Heart left ventricle (tissue), 16 donors: ENCODE measurements around the gene MRPL1. TPM values are rescaled to one million over a fixed set of nuclear protein-coding genes. Genes with fewer than 3 reads are reported as not detected.

Source experiments
- ATAC-seq, 4 donors: fragments of 200-7000 bp; cut with Tn5 transposase; one replicate each; pipeline ENCODE4 v1.9.1; 2020 to 2022; ENCODE audit warnings: moderate library complexity in 4 of 4, mild to moderate bottlenecking in 3 of 4, moderate number of reproducible peaks in 1 of 4
- DNase-seq, 5 donors: peaks; one replicate each; pipeline ENCODE4 v3.0.0-alpha.2; 2020
- H3K27ac ChIP-seq, 12 donors: fragments of 200-600 bp; sonication (generic) in 4 of 12; one replicate each; pipeline versions ENCODE4 v1.5.0 to v1.8.0; 2016 to 2022; ENCODE audit warnings: mild to moderate bottlenecking in 2 of 12
- H3K27me3 ChIP-seq, 9 donors: fragments of 200-600 bp; sonication (generic) in 2 of 9; one replicate each; pipeline versions ENCODE4 v1.5.1 to v1.8.0; 2016 to 2022; ENCODE audit warnings: mild to moderate bottlenecking in 3 of 9
- H3K36me3 ChIP-seq, 9 donors: fragments of 200-600 bp; sonication (generic) in 2 of 9; one replicate each; pipeline versions ENCODE4 v1.5.0 to v1.8.0; 2018 to 2022; ENCODE audit warnings: mild to moderate bottlenecking in 2 of 9
- H3K4me1 ChIP-seq, 12 donors: fragments of 200-600 bp; sonication (generic) in 4 of 12; one replicate each; pipeline versions ENCODE4 v1.5.0 to v1.8.0; 2016 to 2022; ENCODE audit warnings: mild to moderate bottlenecking in 3 of 12
- H3K4me3 ChIP-seq, 12 donors: fragments of 200-600 bp; sonication (generic) in 4 of 12; one replicate each; pipeline versions ENCODE4 v1.5.0 to v1.8.0; 2017 to 2022; ENCODE audit warnings: mild to moderate bottlenecking in 9 of 12, moderate library complexity in 4 of 12
- H3K9me3 ChIP-seq, 12 donors: fragments of 200-600 bp; sonication (generic) in 4 of 12; one replicate each; pipeline versions ENCODE4 v1.5.0 to v1.8.0; 2016 to 2022; ENCODE audit warnings: mild to moderate bottlenecking in 1 of 12
- POLR2A ChIP-seq, 2 donors: fragments of 450-650 bp; IDR thresholded peaks; one replicate each; pipeline ENCODE4 v1.6.1; 2017; ENCODE audit warnings: antibody characterized with exemption in 2 of 2, mild to moderate bottlenecking in 2 of 2, moderate library complexity in 2 of 2
- WGBS, 4 donors: extraction: QIAGEN DNeasy Blood & Tissue Kit in 2 of 4; methylation state at CpG; one replicate each; pipeline versions ENCODE4 v1.1.5 to v1.1.7; 2013 to 2018; 5-methylcytosine and 5-hydroxymethylcytosine counted together
- intact Hi-C, 10 donors: fragments of 100-400 bp; cut with DNase I; formaldehyde crosslinking; loops; one replicate each; pipeline versions ENCODE4 v1.11.1 to v1.14.2; 2022
- polyA plus RNA-seq, 2 donors: library from polyadenylated mRNA; stranded (reverse); fragments of 200-250 nt; gene quantifications; one replicate each; pipeline ENCODE4 v1.2.3, GENCODE V29; 2013
- total RNA-seq, 9 donors: library from RNA; depleted of rRNA in 2 of 9; stranded (reverse); fragments of >200 nt in 2 of 9; fragmentation: NEBNext Ultra II Directional in 3 of 9; extraction: Animal tissue kit (Norgen Biotek cat#: 25700) in 3 of 9; gene quantifications; one replicate each; pipeline versions ENCODE4 v1.1.0 to v1.2.4, GENCODE V29; 2016 to 2023
- TF ChIP-seq, protein P1 (sequence below), 12 donors: fragments of 200-600 bp; sonication (generic) in 4 of 12; IDR thresholded peaks; one replicate each; pipeline versions ENCODE4 v1.5.0 to v1.8.0; 2018 to 2022; ENCODE audit warnings: antibody characterized with exemption in 12 of 12, mild to moderate bottlenecking in 5 of 12
- donor health status: ischemic (EF 13 %, LVEDD 7.1; RV severe dilation, severe dysfunction).
- donor health status: healthy with polysubstance abuse.
- donor health status: DM: no; HTN: yes; CAD: no.
- donor health status: DM: no; HTN: no; CAD: no.
- donor health status: ischemic (EF 25% LVEDD 6.9; RV normal size, moderate dysfunction).
- donor health status: ischemic (EF 25% LVEDD 5.7; RV mildly dilated, moderate dysfunction).
- donor health status: healthy.
- donor health status: DM: yes; HTN: yes; CAD: no.
- donor health status: ischemic (EF 35%, LVEDD 5.7; RV mildly dilated, moderate dysfunction).
- donor health status: nonischemic (EF 11% LVEDD 7.7; RV severe dilation, severe dysfunction).
- donor health status: DM: yes; HTN: yes; CAD: no.
- donor health status: PGD.
- donor health status: ischemic (EF 29% LVEDD 5.4; RV normal size, mild dysfunction).
- donor health status: nonischemic (EF 23%, LVEDD 6.1; RV moderate dilation, normal function).

The MRPL1 gene
- total and polyA plus RNA-seq, 11 donors = 26.9 to 69.4 (median 40.2) TPM

DNA sequence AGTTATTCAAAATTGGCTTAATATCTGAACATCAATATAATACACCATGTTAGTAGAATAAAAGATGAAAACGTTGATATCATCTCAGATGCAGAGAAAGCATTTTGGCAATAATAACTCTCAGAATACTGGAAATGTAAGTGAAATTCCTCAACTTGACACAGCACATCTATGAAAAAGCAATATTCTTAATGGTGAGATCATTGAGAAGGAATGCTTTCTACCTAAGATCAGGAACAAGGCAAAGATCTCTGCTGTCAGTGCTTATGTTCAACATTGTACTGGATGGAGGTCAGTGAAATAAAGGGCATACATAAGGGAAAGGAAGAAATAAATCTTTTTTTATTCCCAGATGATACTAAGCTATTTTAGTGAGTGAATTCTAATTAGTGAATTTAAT, 40.6 kb downstream of the MRPL1 start:
- whole genome bisulfite sequencing, 4 donors = 88 to 98% (median 95%) methylated on average over 1 of the region's 1 CpG
- no peak for TF ChIP-seq POLR2A (IDR thresholded peaks at IDR 0.05)
- TF ChIP-seq, protein P1, sequence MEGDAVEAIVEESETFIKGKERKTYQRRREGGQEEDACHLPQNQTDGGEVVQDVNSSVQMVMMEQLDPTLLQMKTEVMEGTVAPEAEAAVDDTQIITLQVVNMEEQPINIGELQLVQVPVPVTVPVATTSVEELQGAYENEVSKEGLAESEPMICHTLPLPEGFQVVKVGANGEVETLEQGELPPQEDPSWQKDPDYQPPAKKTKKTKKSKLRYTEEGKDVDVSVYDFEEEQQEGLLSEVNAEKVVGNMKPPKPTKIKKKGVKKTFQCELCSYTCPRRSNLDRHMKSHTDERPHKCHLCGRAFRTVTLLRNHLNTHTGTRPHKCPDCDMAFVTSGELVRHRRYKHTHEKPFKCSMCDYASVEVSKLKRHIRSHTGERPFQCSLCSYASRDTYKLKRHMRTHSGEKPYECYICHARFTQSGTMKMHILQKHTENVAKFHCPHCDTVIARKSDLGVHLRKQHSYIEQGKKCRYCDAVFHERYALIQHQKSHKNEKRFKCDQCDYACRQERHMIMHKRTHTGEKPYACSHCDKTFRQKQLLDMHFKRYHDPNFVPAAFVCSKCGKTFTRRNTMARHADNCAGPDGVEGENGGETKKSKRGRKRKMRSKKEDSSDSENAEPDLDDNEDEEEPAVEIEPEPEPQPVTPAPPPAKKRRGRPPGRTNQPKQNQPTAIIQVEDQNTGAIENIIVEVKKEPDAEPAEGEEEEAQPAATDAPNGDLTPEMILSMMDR (IDR thresholded peaks at IDR 0.05) = no peak
- ATAC-seq = no peak

DNA sequence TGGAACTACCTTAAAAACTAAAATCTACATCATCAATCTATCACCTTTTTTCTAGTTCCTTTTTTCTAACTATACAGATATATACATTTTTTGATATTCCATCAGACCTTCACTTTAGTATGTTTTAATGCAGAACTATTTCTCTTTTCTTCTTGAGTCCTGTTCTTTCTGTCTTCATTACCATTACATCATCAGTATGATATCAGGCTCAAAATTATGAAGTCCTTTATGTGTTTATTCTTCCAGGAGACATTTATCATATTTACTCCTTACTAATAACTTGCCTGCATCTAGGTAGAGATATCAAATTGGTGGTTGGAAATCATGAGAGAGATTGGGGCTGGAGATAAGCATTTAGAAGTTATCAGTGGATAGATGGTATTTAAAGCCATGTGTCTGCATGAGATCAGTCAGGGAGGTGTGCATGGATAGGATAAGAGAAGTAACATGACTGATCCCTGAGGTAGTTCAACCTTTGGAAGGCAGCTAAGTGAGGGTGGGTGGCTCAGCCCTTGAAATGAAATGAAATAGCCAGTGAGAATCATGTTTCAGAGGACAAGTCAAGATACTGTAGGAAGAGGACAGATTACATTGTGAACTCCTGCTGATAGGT, 43.1 kb downstream of the MRPL1 start:
- no peaks in the 10 kb centered on the region for H3K9me3 ChIP-seq
- peaks cover 0 to 34% (median 23%) of the 10 kb centered on the region in 9 donors for H3K36me3 ChIP-seq
- intact Hi-C loops = no loop called here
- DNase-seq (no peak), ATAC-seq (no peak)
- no peak for TF ChIP-seq POLR2A (IDR thresholded peaks at IDR 0.05)
- TF ChIP-seq, protein P1 (IDR thresholded peaks at IDR 0.05) = no peak
- no peak overlapping the region for H3K4me3 ChIP-seq
- no peaks in the 10 kb centered on the region for H3K4me1 ChIP-seq
- no peak overlapping the region for H3K27ac ChIP-seq
- no peaks in the 10 kb centered on the region for H3K27me3 ChIP-seq

More for the DNA sequence above, 40.6 kb downstream of the MRPL1 start:
- Histone ChIP-seq H3K27ac (no peak overlapping the region), H3K4me3 (no peak overlapping the region), H3K36me3 (peaks cover 0 to 20% (median 11%) of the 10 kb centered on the region in 9 donors), H3K4me1 (peaks cover 0 to 9% (median 0%) of the 10 kb centered on the region in 12 donors), H3K27me3 (no peaks in the 10 kb centered on the region), H3K9me3 (no peaks in the 10 kb centered on the region)
- intact Hi-C loops = no loop called here
- DNase-seq = no peak

DNA sequence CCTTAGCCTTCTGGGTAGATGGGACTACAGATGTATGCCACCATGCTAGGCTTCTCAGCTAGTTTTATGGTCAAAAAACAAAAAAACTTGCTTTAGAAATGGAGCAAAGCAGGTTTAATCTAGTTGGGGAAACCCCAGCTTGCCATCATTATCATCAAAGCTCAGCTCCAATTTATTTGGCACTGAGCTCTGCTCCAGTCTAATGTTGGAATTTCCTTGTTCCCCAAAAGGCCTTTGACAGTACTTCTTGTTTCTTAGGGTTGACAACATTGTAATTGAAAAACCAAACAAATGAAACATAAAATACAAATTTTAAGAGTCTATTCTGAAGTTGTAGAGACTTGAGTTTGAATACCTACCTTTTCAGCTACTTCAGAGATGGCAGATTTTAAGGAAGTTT, 48.0 kb downstream of the MRPL1 start:
- no peak overlapping the region for H3K4me3 ChIP-seq
- TF ChIP-seq, protein P1 (IDR thresholded peaks at IDR 0.05) = no peak
- TF ChIP-seq POLR2A (IDR thresholded peaks at IDR 0.05) = no peak
- no peak for ATAC-seq
- H3K36me3 ChIP-seq = peaks cover 0 to 36% (median 20%) of the 10 kb centered on the region in 9 donors
- intact Hi-C loops = no loop called here
- no peaks in the 10 kb centered on the region for H3K9me3 ChIP-seq
- H3K27me3 ChIP-seq = no peaks in the 10 kb centered on the region
- no peak overlapping the region for H3K27ac ChIP-seq
- H3K4me1 ChIP-seq = no peaks in the 10 kb centered on the region
- DNase-seq = no peak

DNA sequence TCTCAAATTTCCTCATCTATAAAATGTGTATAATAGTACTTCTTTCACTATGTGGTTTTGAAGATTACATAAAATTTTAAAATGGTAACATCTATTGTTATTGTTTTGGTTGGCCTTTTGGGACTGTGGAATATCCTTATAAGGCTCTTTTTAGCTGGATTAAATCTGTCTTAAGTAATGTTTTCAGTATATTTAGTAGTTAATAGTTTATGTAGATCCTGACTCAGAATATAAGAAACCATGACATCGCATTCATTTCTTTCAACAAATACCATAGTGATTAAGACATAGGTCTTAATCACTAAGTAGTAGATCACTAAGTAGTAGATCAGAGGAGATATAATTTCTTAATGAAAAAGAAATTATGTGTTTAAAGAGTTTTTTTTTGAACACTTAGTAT, 48.5 kb downstream of the MRPL1 start:
- intact Hi-C loops = no loop called here
- H3K9me3 ChIP-seq = no peaks in the 10 kb centered on the region
- TF ChIP-seq, protein P1 (IDR thresholded peaks at IDR 0.05) = no peak
- no peak for TF ChIP-seq POLR2A (IDR thresholded peaks at IDR 0.05)
- no peaks in the 10 kb centered on the region for H3K4me1 ChIP-seq
- H3K36me3 ChIP-seq = peaks cover 0 to 36% (median 20%) of the 10 kb centered on the region in 9 donors
- H3K27ac ChIP-seq = no peak overlapping the region
- H3K27me3 ChIP-seq = no peaks in the 10 kb centered on the region
- WGBS, 4 donors = 98 to 100% (median 99%) methylated on average over 1 of the region's 1 CpG
- no peak overlapping the region for H3K4me3 ChIP-seq
- DNase-seq (no peak), ATAC-seq (no peak)
